ENCODE results near the gene C17orf58. TPM values are rescaled to one million over a fixed set of nuclear protein-coding genes. Genes with fewer than 3 reads are reported as not detected.

The C17orf58 gene
- total and polyA plus RNA-seq, 9 of the 15 experiments (the other 6 are each of a cell fraction or from before 2014, with no cell fraction given): 8.6 to 37.4 (median 27.6) TPM

DNA sequence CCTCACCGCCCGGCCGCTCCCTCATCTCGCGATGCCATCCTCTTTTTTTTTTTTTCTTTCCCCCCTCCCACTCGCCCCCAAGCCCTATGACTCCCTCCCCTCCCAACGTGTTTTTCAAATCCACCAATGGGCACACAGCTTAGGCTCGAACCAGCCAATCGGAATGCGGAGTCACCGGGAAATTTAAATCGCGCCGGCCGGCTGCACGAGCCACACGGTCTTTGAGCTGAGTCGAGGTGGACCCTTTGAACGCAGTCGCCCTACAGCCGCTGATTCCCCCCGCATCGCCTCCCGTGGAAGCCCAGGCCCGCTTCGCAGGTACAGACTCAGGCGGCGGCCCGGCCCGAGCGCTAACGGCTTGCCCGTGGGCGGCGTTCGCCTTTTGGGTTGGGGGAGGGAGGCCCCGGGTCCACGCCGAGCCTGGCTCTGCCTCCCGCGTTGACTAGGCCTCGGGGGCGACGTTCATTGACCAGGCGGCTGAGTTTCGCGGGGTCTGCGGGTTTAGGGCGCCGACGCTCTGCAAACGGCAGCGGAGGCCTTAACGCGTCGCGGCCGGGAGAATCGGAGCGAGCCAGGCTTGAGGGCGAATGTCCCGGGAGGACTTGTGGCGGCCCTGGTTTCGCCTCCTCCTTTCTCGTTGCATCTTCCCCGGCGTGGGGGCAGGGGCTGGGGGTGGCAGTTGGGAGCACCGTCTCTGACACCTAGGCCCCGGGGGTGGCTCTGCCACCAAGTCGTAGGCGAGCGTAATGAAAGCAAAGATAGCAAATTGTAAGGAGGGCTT, 39.4 kb upstream of the C17orf58 start, which contains the start of gene KPNA2 (continued):
- TF ChIP-seq ZBTB2 (IDR thresholded peaks at IDR 0.05): no peak
- TF ChIP-seq PHTF2 (CRISPR knock-in tag; IDR thresholded peaks at IDR 0.05): no peak
- TF ChIP-seq, protein P1, sequence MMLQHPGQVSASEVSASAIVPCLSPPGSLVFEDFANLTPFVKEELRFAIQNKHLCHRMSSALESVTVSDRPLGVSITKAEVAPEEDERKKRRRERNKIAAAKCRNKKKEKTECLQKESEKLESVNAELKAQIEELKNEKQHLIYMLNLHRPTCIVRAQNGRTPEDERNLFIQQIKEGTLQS (IDR thresholded peaks at IDR 0.05): no peak
- TF ChIP-seq, protein P1 (CRISPR knock-in tag; conservative IDR thresholded peaks at IDR 0.05): no peak; the same call in 1 of the 2 replicates
- TF ChIP-seq, protein P2, sequence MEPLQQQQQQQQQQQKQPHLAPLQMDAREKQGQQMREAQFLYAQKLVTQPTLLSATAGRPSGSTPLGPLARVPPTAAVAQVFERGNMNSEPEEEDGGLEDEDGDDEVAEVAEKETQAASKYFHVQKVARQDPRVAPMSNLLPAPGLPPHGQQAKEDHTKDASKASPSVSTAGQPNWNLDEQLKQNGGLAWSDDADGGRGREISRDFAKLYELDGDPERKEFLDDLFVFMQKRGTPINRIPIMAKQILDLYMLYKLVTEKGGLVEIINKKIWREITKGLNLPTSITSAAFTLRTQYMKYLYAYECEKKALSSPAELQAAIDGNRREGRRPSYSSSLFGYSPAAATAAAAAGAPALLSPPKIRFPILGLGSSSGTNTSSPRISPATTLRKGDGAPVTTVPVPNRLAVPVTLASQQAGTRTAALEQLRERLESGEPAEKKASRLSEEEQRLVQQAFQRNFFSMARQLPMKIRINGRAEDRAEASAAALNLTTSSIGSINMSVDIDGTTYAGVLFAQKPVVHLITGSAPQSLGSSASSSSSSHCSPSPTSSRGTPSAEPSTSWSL (CRISPR knock-in tag; IDR thresholded peaks at IDR 0.05; ENCODE audit: borderline replicate concordance): no peak
- peak; percentile 86 for TF ChIP-seq EGR1 (conservative IDR thresholded peaks at IDR 0.05)
- peak; percentile 91 for TF ChIP-seq FOXP1 (CRISPR knock-in tag; IDR thresholded peaks at IDR 0.05)
- TF ChIP-seq TCF3 (CRISPR knock-in tag; IDR thresholded peaks at IDR 0.05): no peak
- peak; percentile 100 for TF ChIP-seq ZNF384 (IDR thresholded peaks at IDR 0.05; ENCODE audit: low read depth, low read length)
- no peak for TF ChIP-seq HDAC8 (tag; IDR thresholded peaks at IDR 0.05)
- peak in 1 of 2 experiments; percentile 20; a peak in 1 of 4 replicates for TF ChIP-seq NRF1 (conservative IDR thresholded peaks at IDR 0.05 in 1 of 2, IDR thresholded peaks at IDR 0.05 in 1 of 2)
- no peak for TF ChIP-seq POLR3A (IDR thresholded peaks at IDR 0.05; ENCODE audit: borderline replicate concordance, extremely low read depth, insufficient read depth, insufficient read length)
- TF ChIP-seq SMARCE1 (IDR thresholded peaks at IDR 0.05): 0 out of 2 replicates have a peak, but pooled peaks have one; percentile 29
- peak; percentile 78 for TF ChIP-seq HNRNPLL (IDR thresholded peaks at IDR 0.05; ENCODE audit: low read depth, low read length, poor library complexity, severe bottlenecking)
- TF ChIP-seq SP2 (IDR thresholded peaks at IDR 0.05; ENCODE audit: extremely low read depth, low read depth, low read length, poor library complexity, severe bottlenecking): no peak
- no peak for TF ChIP-seq TEAD2 (tag; IDR thresholded peaks at IDR 0.05)
- no peak for TF ChIP-seq ZNF830 (CRISPR knock-in tag; IDR thresholded peaks at IDR 0.05)
- TF ChIP-seq, protein P3, sequence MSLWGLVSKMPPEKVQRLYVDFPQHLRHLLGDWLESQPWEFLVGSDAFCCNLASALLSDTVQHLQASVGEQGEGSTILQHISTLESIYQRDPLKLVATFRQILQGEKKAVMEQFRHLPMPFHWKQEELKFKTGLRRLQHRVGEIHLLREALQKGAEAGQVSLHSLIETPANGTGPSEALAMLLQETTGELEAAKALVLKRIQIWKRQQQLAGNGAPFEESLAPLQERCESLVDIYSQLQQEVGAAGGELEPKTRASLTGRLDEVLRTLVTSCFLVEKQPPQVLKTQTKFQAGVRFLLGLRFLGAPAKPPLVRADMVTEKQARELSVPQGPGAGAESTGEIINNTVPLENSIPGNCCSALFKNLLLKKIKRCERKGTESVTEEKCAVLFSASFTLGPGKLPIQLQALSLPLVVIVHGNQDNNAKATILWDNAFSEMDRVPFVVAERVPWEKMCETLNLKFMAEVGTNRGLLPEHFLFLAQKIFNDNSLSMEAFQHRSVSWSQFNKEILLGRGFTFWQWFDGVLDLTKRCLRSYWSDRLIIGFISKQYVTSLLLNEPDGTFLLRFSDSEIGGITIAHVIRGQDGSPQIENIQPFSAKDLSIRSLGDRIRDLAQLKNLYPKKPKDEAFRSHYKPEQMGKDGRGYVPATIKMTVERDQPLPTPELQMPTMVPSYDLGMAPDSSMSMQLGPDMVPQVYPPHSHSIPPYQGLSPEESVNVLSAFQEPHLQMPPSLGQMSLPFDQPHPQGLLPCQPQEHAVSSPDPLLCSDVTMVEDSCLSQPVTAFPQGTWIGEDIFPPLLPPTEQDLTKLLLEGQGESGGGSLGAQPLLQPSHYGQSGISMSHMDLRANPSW (CRISPR knock-in tag; IDR thresholded peaks at IDR 0.05): no peak
- TF ChIP-seq DACH1 (IDR thresholded peaks at IDR 0.05; ENCODE audit: partially characterized antibody): no peak
- no peak for TF ChIP-seq ADNP (tag; IDR thresholded peaks at IDR 0.05)
- no peak for TF ChIP-seq BCL6 (CRISPR knock-in tag; IDR thresholded peaks at IDR 0.05)
